Left cardiac atrium (tissue), 4 donors: ENCODE data around the gene SDF4. TPM values are rescaled to one million over a fixed set of nuclear protein-coding genes. Genes with fewer than 3 reads are reported as not detected.
"Not testable (repeated sequence)": the region's sequence is repeated elsewhere in the genome, so short reads cannot be mapped to it uniquely, and the experiment has no call there.

Experiments used
- ATAC-seq, 2 donors: fragments of 200-7000 bp; cut with Tn5 transposase; one replicate each; pipeline ENCODE4 v1.9.1; 2020; ENCODE audit warnings: mild to moderate bottlenecking in 2 of 2, moderate library complexity in 2 of 2
- DNase-seq: peaks from one replicate; pipeline ENCODE4 v3.0.0-alpha.2; 2020
- intact Hi-C, 2 donors: fragments of 100-400 bp; cut with DNase I; formaldehyde crosslinking; loops; one replicate each; pipeline versions ENCODE4 v1.14.1 to v1.15.1; 2022 to 2023
- total RNA-seq, 2 donors: library from RNA; stranded (reverse); fragmentation: NEBNext Ultra II Directional; extraction: Animal tissue kit (Norgen Biotek cat#: 25700); gene quantifications; one replicate each; pipeline ENCODE4 v1.2.1, GENCODE V29; 2021
- donor health status: DM: no; HTN: yes; CAD: no.
- donor health status: DM: no; HTN: yes; CAD: no; lungs with severe emphysema.
- donor health status: DM: yes; HTN: yes; CAD: no.
- donor health status: Dilated cardiomyopathy.

The SDF4 gene
- total RNA-seq, 2 donors from 2014 or later: 132 to 173 TPM

DNA sequence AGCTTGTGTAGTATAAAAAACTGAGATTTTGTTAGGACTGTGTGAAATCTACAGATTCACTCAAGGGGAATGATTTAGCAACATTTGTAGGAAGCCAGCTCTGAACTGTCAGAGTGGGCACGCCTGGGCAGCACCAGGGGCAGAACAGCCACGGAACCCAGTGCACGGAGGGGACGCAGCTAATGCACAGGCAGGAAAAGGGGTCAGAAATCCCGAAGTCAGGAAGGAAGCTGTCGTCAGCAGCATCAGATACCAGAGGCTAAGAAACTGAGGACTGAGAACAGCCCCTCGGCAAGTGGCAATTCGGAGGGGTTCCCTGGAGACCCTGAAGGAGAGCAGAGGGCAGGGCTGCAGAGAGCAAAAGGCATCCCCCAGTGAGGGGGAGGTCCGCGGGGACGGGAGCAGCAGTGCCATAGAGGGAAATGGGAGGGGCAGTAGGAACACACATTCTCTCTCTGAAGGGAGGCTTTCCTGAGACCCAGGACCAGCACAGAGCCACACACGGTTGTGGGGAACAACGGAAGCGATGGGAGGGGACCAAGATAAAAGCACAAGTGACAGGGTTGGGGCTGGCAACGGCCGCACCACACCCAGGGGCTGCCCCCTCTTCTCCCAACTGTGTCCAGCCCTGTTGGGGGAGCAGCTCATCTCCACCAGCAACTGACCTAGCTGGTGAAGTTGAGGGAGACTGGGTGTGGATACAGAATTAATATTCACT lies 29.2 kb upstream of the SDF4 start:
- DNase-seq: no peak
- ATAC-seq: peak in 1 of 2 donors; percentile 41
- intact Hi-C loops: no loop called here

GRCh38 chr1:1259951-1260600 lies 28.3 kb upstream of the SDF4 start:
- intact Hi-C loops: no loop called here
- DNase-seq: no peak
- ATAC-seq: peak; percentile 65 to 79

- no peak for ATAC-seq
- intact Hi-C loops: no loop called here
- no peak for DNase-seq
Observed at GRCh38 chr1:1259540-1259939, 27.7 kb upstream of the SDF4 start.

- DNase-seq (no peak), ATAC-seq (no peak)
- intact Hi-C loops: no loop called here
Observed at GRCh38 chr1:1259119-1259488, 27.3 kb upstream of the SDF4 start.

GRCh38 chr1:1256956-1257871 lies 25.4 kb upstream of the SDF4 start:
- no peak for DNase-seq
- no peak for ATAC-seq
- intact Hi-C loops: no loop called here

- intact Hi-C loops: no loop called here
- DNase-seq (no peak), ATAC-seq (no peak)
Observed at GRCh38 chr1:1255611-1256010, 23.8 kb upstream of the SDF4 start.

DNA sequence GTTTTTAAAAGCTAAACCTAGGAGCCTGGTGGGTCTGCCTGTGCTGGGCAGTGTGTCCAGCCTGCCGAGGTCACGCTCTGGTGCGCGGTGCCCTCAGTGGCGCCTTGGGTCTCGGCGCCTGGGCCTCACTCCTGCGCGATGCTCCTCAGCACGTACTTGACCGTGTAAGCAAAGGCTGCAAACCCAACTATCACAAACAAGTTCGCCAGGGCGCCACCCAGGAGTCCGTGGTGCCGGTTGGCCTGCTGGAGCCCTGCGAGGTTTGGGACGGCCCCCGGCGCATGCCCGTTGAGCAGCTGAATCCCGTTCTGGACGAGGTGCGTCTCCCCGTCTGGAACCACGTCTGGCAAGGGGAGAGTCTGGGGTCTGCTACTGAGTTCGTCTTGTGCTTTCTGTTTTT lies 23.3 kb upstream of the SDF4 start:
- DNase-seq (no peak), ATAC-seq (no peak)
- intact Hi-C loops: no loop called here

DNA sequence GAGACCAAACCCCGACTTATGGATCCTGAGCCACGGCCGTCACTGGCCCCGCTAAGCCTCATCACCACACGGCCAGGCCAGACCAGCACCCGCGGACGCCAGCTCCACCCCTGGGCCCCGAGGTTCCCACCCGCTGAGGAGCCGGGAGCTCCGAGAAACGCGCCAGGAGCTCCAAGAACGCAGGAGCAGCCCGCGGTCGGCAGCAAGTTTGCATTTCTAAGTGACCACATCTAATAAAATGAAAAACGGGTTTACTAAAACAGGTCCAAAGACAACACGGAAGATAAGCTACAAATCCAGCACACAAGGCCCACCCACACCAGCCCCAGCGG lies 22.8 kb upstream of the SDF4 start:
- no peak for DNase-seq

DNA sequence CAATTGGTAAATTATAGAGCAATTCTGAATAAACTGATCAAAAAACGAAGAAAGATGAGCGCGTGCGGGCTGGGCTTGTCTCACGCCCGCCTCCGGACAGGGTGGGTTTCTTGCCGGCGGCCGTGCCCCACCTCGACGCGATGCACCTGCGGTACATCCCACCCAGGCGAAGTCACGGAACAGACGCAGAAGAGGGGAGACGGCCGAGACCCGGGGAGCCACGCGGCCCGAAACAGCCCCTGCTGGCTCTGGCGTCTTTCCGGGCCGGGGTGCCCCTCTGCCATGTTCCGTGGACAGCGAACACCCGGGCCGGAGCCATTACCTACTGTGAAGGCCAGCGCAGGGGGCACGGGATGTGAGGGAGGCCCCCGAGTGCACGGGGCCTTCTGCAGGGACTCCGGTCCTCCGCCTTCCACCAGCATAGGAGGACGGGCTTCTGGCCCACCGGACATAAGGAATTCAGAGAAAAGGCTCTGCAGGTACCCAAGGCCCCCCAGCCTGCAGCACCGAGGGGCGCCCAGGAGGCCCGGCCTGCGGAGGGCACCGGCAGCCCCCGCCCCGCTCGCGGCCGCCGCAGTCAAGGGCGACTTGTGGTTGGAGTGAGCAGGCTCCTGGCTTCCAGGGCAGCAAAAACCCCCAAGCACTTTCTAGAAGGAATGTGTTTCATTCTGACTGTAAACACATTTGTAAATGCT lies 22.3 kb upstream of the SDF4 start:
- ATAC-seq (no peak), DNase-seq (no peak)
- intact Hi-C loops: loop anchor here in 1 of 2 donors (2.0 kb wide), 1 partner anchor 131 kb away; no protein-coding TSS in a partner anchor

More for the DNA sequence above, 22.8 kb upstream of the SDF4 start:
- no peak for ATAC-seq
- intact Hi-C loops: no loop called here

DNA sequence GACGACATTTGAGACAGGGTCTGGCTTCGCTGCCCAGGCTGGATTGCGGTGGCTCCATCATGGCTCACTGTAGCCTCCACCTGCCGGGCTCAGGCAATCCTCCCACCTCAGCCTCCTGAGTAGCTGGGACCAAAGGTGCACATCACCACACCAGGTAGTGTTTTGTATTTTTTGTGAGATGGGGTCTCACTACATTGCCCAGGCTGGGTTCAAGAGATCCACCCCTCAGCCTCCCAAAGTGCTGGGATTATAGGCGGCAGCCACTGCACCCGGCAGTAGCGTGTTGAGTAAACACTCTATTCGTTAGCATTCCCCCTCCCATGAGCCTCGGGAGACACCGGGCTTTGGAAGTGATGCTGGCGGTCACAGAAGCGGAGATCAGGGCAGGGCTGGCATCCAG lies 21.5 kb upstream of the SDF4 start:
- no peak for ATAC-seq
- intact Hi-C loops: loop anchor here in 1 of 2 donors (2.0 kb wide), 1 partner anchor 131 kb away; no protein-coding TSS in a partner anchor

GRCh38 chr1:1250786-1251284 lies 19.0 kb upstream of the SDF4 start:
- intact Hi-C loops: no loop called here
- ATAC-seq (no peak), DNase-seq (no peak)

More for the DNA sequence above, 21.5 kb upstream of the SDF4 start:
- DNase-seq: no peak

DNA sequence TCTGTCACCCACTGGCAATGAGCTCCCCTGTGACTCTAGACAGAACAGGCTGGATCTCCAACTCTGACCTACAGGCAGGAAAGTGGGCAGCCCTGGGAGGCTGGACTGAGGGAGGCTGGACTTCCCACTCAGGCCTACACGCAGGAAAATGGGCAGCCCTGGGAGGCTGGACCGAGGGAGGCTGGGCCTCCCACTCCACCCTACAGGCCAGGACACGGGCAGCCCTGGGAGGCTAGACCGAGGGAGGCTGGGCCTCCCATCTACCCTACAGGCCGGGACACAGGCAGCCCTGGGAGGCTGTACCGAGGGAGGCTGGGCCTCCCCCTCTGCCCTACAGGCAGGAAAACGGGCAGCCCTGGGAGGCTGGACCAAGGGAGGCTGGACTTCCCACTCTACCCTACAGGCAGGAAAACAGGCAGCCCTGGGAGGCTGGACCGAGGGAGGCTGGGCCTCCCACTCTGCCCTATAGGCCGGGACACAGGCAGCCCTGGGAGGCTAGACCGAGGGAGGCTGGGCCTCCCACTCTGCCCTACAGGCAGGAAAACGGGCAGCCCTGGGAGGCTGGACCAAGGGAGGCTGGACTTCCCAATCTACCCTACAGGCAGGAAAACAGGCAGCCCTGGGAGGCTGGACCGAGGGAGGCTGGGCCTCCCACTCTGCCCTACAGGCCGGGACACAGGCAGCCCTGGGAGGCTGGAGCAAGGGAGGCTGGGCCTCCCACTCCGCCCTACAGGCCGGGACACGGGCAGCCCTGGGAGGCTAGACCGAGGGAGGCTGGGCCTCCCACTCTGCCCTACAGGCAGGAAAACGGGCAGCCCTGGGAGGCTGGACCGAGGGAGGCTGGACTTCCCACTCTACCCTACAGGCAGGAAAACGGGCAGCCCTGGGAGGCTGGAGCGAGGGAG lies 16.5 kb upstream of the SDF4 start:
- not testable (repeated sequence) for ATAC-seq, DNase-seq
- intact Hi-C loops: loop anchor here in 1 of 2 donors (5.0 kb wide), 1 partner anchor 131 kb away; the partner anchor contains the start of gene C1orf159

DNA sequence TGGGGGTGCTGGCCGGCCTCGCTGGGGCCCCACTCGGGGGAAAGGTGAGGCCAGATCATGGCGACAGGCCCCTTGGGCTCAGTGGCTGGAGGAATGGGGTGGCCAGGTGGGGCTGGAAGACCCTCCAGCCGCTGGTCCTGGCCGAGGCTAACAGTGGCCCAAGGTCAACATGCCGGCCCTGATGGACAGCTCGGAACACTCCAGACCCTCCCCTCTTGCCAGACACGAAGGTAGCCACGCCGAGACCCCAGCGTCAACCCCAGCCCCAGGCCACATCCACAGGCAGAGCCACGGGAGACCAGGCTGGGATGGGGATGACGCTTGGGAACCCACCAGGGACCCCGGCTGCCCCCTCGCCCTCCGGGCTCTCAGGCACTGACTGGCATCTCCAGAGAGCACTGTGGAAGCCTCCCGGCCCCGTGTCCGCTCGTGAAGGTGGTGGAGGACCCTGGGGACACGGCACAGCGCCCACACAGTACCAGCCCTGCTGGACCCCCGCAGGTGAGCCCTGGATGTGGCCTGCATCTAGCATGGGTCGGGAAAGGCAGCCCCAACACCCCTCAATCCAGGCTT lies 15.6 kb upstream of the SDF4 start:
- intact Hi-C loops: loop anchor here in 1 of 2 donors (5.0 kb wide), 1 partner anchor 130 kb away; the partner anchor contains the start of gene C1orf159
- no peak for ATAC-seq
- no peak for DNase-seq

DNA sequence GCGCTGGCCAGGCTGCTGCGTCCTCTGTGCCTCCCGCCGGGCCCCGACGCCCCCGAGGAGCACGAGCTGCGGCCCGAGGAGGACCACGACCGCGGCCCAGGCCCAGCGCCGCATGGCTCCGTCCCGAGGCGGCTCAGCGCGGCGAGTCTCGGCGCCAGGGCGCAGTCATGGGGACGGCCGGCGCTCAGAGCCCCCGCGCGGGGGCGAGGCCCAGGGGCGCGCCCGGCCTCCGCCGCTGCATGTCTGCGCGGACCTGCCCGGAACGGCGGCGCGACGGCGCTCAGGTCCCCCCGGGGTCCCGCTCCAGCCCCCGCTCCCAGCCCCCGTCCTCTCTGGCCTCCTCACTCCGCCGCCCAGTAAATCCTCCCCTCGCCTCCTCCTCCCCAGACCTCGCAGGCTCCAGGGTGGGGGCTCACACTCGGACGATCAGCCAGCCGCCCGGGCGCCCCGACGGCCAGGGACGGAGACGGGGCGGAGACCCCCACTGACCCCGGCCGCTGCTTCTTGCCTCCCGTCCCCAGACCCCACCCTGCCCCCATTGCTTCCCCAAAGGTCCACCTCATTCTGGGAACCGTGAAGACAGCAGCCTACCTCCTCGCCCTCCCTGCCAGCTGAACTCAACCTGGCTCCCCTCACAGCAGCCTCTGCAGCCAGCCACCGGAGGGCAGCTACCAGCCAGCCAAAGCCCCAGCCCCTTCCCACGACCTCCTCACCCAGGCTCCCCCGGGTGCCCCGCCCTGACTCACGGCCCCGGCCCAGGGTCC lies 15.0 kb upstream of the SDF4 start, which contains the start of gene C1QTNF12:
Gene C1QTNF12, minus strand, starts transcription at position 146 of the 764 bp plus-strand sequence. Its CDS starts 32 bp downstream, at position 114.
- intact Hi-C loops: loop anchor here in 1 of 2 donors (5.0 kb wide), 1 partner anchor 129 kb away; the partner anchor contains the start of gene C1orf159
- peak in 1 of 2 donors; percentile 12 for ATAC-seq
- no peak for DNase-seq

DNA sequence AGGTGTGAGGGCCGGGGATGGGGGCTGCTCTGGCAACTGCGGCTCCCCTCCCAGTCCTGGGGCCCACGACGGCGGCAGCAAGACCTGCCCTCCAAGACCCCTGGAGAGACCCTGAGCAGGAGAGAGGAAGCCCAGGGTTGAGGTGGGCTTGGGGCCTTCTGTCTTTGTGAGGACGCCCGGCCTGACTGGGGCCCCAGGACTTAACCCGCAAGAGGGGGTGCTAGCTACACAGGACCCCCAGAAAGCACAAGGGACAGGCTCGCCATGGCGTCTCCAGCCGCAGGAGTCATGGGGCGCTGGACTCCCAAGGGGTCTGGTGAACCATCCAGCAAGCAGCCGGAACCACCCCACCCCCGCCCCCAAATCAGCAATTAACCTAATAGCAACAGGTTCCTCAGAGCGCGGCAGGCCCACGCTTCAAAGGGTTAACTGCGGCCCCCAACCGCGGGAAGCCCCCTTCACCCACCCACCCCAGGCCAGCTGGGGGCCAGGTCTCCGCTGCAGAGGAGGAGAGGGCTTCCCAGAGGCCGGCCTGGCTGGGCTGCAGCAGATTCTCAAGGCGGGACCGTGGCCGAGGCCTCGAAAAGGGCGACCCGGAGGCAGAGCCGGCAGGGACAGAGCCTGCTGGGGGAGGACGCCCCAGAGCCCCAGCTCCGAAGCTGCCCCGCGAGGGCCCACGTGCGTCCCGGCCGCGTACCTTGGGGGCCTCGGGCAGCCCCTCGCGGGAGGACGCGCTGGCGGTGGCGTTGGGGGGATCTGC lies 14.2 kb upstream of the SDF4 start:
- DNase-seq (no peak), ATAC-seq (no peak)
- intact Hi-C loops: loop anchor here in 1 of 2 donors (5.0 kb wide), 1 partner anchor 129 kb away; the partner anchor contains the start of gene C1orf159
